Astrocyte of the cerebellum (primary cell): ENCODE data around the gene HPN.
"Not testable (repeated sequence)": the region's sequence is repeated elsewhere in the genome, so short reads cannot be mapped to it uniquely, and the experiment has no call there.

Experiments
- DNase-seq: peaks from one replicate; pipeline ENCODE4 v3.0.0-alpha.2; 2011; ENCODE audit warnings: low read depth
- H3K4me3 ChIP-seq: 2 replicates; pipeline ENCODE4 v1.5.1; 2011; ENCODE audit warnings: mild to moderate bottlenecking, low read depth, low read length, moderate library complexity
- in situ Hi-C: cut with HindIII; loops from 2 replicates; pipeline ENCODE4 v1.10.0; 2017; ENCODE audit warnings: low sequenced_read_pairs
- TF ChIP-seq, protein P1 (sequence below): IDR thresholded peaks from 2 replicates; pipeline ENCODE4 v1.5.1; 2012; ENCODE audit warnings: low read length, low read depth, moderate library complexity, mild to moderate bottlenecking; ENCODE audit errors: missing control alignments

Gene HPN

DNA sequence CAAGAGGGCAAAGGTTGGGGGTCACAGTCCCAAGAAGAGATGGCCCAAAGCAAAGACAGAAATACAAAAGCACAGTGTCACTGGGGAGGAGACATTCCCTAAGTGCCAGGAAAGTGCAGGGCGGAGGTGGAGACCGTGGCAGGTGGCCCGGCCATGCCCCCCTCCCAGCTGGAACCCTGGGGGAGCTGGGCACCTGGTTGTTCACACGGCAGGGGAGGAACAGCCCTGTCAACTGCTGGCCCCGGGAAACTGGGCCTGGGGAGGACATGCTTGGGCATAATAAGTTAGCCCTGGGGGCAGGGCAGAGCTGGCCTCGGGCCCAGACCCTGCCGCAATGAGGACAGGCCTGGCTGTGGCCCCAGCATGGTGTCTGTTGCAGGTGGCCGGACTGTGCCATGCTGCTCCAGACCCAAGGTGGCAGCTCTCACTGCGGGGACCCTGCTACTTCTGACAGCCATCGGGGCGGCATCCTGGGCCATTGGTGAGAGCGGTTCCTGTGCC lies 7.4 kb downstream of the HPN start:
- in situ Hi-C loops = no loop called here
- TF ChIP-seq, protein P1, sequence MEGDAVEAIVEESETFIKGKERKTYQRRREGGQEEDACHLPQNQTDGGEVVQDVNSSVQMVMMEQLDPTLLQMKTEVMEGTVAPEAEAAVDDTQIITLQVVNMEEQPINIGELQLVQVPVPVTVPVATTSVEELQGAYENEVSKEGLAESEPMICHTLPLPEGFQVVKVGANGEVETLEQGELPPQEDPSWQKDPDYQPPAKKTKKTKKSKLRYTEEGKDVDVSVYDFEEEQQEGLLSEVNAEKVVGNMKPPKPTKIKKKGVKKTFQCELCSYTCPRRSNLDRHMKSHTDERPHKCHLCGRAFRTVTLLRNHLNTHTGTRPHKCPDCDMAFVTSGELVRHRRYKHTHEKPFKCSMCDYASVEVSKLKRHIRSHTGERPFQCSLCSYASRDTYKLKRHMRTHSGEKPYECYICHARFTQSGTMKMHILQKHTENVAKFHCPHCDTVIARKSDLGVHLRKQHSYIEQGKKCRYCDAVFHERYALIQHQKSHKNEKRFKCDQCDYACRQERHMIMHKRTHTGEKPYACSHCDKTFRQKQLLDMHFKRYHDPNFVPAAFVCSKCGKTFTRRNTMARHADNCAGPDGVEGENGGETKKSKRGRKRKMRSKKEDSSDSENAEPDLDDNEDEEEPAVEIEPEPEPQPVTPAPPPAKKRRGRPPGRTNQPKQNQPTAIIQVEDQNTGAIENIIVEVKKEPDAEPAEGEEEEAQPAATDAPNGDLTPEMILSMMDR = no peak
- DNase-seq = no peak
- H3K4me3 ChIP-seq = no peak overlapping the region

DNA sequence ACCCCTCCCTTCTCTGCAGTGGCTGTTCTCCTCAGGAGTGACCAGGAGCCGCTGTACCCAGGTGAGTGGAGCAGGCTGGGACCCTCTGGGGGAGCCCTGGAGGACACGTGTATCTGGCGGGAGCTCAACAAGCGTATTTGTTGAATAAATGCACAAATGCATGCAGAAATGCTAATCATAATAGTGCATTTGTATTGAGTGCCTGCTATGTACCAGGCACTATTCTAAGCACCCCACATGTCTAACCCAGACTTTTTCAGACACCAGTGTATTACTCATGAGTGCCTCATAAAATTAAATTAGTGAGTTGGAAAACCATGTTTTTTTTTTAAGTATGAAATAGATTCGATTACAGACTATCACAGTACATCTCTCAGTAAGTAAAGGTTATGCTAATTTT lies 7.9 kb downstream of the HPN start:
- in situ Hi-C loops = no loop called here
- TF ChIP-seq, protein P1 = no peak
- no peak for DNase-seq

DNA sequence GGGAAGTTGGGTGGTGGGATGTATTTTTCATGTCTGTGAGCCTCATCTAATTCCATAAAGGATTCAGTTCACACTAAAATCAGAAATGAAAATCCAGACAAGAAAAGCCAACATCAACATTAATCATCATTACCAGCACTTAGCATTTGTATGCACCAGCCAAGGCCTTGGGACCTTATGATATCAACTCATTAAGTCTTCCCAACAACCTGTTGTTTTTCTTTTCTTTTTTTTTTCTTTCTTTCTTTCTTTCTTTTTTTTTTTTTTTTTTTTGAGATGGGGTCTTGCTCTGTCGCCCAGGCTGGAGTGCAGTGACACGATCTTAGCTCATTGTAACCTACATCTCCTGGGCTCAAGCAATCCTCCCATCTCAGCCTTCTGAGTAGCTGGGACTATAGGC lies 9.1 kb downstream of the HPN start:
- H3K4me3 ChIP-seq, in situ Hi-C loops, DNase-seq: not testable (repeated sequence)

More for the DNA sequence above, 7.9 kb downstream of the HPN start:
- no peak overlapping the region for H3K4me3 ChIP-seq

DNA sequence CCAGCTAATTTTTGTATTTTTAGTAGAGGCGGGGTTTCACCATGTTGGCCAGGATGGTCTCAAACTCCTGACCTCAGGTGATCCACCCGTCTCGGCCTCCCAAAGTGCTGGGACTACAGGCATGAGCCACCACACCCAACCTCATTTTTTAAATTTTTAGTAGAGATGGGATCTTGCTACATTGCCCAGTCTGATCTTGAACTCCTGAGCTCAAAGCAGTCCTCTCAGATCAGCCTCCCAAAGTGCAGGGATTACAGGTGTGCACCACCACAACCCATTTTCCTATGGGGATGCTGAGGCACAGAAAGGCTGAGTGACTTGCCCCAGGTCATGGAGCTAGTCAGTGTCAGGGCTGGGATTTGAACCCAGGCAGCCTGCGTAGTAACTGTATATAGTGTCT lies 9.7 kb downstream of the HPN start:
- DNase-seq, in situ Hi-C loops, H3K4me3 ChIP-seq: not testable (repeated sequence)

DNA sequence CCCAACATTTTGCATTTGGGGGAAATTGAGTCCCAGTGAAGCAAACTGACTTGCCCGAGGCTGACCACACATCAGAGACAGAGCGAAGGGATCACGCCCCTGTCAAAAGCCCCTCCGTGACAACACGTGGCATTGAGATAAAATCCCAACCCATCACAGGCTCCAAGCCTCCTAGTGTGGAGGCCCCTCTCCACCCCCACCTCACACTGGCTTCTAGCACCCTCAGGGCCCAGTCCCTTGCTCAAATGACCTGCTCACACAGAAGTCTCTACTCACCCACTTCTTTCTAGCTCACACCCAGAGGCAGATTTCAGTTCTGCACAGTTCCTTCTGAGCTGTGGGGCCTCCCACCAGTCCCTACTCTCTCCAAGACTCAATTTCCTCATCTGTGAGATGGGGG lies 10.3 kb downstream of the HPN start:
- in situ Hi-C loops = no loop called here
- H3K4me3 ChIP-seq = no peak overlapping the region
- no peak for DNase-seq
- TF ChIP-seq, protein P1 = no peak

DNA sequence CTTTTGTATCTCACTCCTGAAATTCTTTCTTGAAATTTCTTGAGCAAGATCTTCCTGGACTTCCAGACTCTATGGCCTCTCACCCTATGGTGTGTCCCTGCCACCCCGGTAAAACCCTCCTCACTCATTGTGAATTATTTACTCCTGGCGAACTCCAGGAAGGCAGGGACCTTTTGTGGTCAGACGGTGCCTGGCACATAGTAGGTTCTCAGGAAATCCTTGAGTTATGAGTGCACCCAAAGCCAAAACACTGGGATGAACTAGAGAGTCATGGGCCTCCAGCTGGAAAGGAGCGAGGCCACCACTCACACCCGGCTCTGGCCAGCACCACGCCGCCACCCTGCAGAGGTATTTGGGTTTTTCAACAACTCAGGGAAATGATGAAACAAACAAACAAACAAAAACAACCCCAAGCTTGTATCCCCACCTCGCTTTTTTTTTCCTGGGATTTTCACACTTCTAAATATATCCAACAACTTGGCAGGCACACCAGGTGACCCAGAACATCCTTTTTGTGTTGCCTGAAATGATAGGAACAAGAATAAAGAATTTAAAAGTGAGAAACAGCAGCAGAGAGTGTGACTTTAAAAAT lies 11.2 kb downstream of the HPN start:
- H3K4me3 ChIP-seq = no peak overlapping the region
- no peak for DNase-seq
- in situ Hi-C loops = no loop called here
- TF ChIP-seq, protein P1 = no peak

DNA sequence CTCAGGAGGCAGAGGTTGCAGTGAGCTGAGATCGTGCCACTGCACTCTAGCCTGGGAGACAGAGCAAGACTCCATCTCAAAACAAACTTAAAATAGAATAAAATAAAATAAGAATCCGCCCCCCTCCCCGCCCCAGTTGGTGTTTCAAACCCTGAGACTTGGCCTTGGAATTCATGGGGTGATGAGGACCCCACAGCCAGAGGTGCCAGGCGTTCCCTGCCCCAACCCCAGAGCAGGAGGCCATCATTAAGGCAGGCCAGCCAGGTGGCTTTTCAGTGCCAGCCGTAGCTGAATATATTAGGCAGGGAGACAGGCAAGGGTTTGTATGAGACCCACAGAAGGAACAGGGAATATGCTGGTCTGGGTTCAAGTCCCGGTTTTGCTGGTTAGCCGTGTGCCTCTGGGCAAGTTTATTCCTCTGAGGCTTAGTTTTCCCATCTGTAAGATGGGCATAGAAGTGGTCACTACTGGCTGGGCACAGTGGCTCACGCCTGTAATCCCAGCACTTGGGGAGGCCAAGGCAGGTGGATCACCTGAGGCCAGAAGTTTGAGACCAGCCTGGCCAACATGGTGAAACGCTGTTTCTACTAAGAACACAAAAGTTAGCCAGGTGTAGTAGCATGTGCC lies 12.3 kb downstream of the HPN start:
- DNase-seq = no peak
- no peak overlapping the region for H3K4me3 ChIP-seq
- TF ChIP-seq, protein P1 = no peak
- in situ Hi-C loops = no loop called here

DNA sequence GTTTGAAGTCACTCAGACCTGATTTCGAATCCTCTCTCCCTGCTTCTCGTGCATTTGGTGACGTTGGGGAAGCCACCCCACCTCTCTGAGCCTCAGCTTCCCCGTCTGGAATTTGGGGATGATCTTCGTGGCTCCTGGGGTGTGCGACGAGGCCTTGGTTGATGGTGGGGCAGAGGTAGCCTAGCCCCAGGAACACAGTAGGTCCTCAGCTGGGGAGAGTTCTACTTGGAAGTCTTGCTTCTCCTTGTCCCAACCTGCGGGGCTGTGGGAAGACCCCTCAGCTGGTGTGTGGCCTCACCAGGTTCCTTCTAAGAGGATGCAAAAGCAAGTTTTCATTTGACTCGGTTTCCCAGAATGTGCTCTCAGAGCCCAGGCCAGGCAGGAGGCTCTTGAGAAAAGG lies 13.1 kb downstream of the HPN start:
- DNase-seq = no peak
- H3K4me3 ChIP-seq = no peak overlapping the region
- in situ Hi-C loops = no loop called here
- TF ChIP-seq, protein P1 = no peak
